Neuron (in vitro differentiated cells): Measurements from ENCODE around the gene HOXA2.

Experiments
- H2AFZ ChIP-seq: one replicate; pipeline ENCODE4 v1.6.1; 2013; ENCODE audit warnings: low read depth, mild to moderate bottlenecking, inconsistent platforms, low read length, moderate library complexity
- H3K27me3 ChIP-seq: one replicate; pipeline ENCODE4 v1.6.1; 2013; ENCODE audit warnings: low read length; ENCODE audit not compliant: insufficient read depth
- H3K36me3 ChIP-seq: one replicate; pipeline ENCODE4 v1.6.1; 2013; ENCODE audit warnings: low read length; ENCODE audit not compliant: insufficient read depth
- H3K4me1 ChIP-seq: one replicate; pipeline ENCODE4 v1.6.1; 2013; ENCODE audit warnings: low read length; ENCODE audit not compliant: insufficient read depth
- H3K4me3 ChIP-seq: 2 replicates; pipeline ENCODE4 v1.5.1; 2013; ENCODE audit warnings: mild to moderate bottlenecking, low read length, moderate library complexity
- H3K9me3 ChIP-seq: one replicate; pipeline ENCODE4 v1.6.1; 2013; ENCODE audit warnings: low read length

The HOXA2 gene

GRCh38 chr7:27088002-27088922 is 14.2 kb downstream of the HOXA2 start:
- Histone ChIP-seq H3K9me3 (no peaks in the 10 kb centered on the region), H3K4me1 (no peaks in the 10 kb centered on the region), H3K27me3 (peaks cover 29% of the 10 kb centered on the region), H2AFZ (no peak overlapping the region), H3K4me3 (no peak overlapping the region), H3K36me3 (no peaks in the 10 kb centered on the region)

- Histone ChIP-seq H3K36me3 (no peaks in the 10 kb centered on the region), H3K27me3 (no peaks in the 10 kb centered on the region), H2AFZ (no peak overlapping the region), H3K4me3 (no peak overlapping the region), H3K9me3 (no peaks in the 10 kb centered on the region), H3K4me1 (no peaks in the 10 kb centered on the region)
Measured at GRCh38 chr7:27083646-27084045, 18.8 kb downstream of the HOXA2 start.

GRCh38 chr7:27082171-27082570 is 20.3 kb downstream of the HOXA2 start:
- Histone ChIP-seq H3K36me3 (no peaks in the 10 kb centered on the region), H3K4me3 (no peak overlapping the region), H3K9me3 (no peaks in the 10 kb centered on the region), H2AFZ (no peak overlapping the region), H3K27me3 (no peaks in the 10 kb centered on the region), H3K4me1 (no peaks in the 10 kb centered on the region)

- H3K36me3 ChIP-seq, result no peaks in the 10 kb centered on the region
- no peak overlapping the region for H2AFZ ChIP-seq
- no peak overlapping the region for H3K4me3 ChIP-seq
- H3K27me3 ChIP-seq, result no peaks in the 10 kb centered on the region
- H3K9me3 ChIP-seq, result no peaks in the 10 kb centered on the region
- no peaks in the 10 kb centered on the region for H3K4me1 ChIP-seq
Measured at GRCh38 chr7:27080844-27081436, 21.5 kb downstream of the HOXA2 start.

GRCh38 chr7:27079234-27079975 is 23.1 kb downstream of the HOXA2 start:
- H3K36me3 ChIP-seq, result no peaks in the 10 kb centered on the region
- no peak overlapping the region for H3K4me3 ChIP-seq
- H3K9me3 ChIP-seq, result no peaks in the 10 kb centered on the region
- no peaks in the 10 kb centered on the region for H3K27me3 ChIP-seq
- no peaks in the 10 kb centered on the region for H3K4me1 ChIP-seq
- no peak overlapping the region for H2AFZ ChIP-seq

- Histone ChIP-seq H2AFZ (no peak overlapping the region), H3K36me3 (no peaks in the 10 kb centered on the region), H3K27me3 (no peaks in the 10 kb centered on the region), H3K4me3 (no peak overlapping the region), H3K4me1 (no peaks in the 10 kb centered on the region), H3K9me3 (no peaks in the 10 kb centered on the region)
Measured at GRCh38 chr7:27078616-27079233, 23.8 kb downstream of the HOXA2 start.

- H3K4me3 ChIP-seq, result no peak overlapping the region
- H3K27me3 ChIP-seq, result no peaks in the 10 kb centered on the region
- no peaks in the 10 kb centered on the region for H3K36me3 ChIP-seq
- no peaks in the 10 kb centered on the region for H3K4me1 ChIP-seq
- no peak overlapping the region for H2AFZ ChIP-seq
- no peaks in the 10 kb centered on the region for H3K9me3 ChIP-seq
Measured at GRCh38 chr7:27073076-27073475, 29.4 kb downstream of the HOXA2 start.

GRCh38 chr7:27071622-27072390 is 30.7 kb downstream of the HOXA2 start:
- Histone ChIP-seq H3K9me3 (no peaks in the 10 kb centered on the region), H3K4me1 (no peaks in the 10 kb centered on the region), H3K4me3 (no peak overlapping the region), H2AFZ (no peak overlapping the region), H3K27me3 (no peaks in the 10 kb centered on the region), H3K36me3 (no peaks in the 10 kb centered on the region)

GRCh38 chr7:27068259-27068658 is 34.2 kb downstream of the HOXA2 start:
- H2AFZ ChIP-seq, result no peak overlapping the region
- no peak overlapping the region for H3K4me3 ChIP-seq
- H3K9me3 ChIP-seq, result no peaks in the 10 kb centered on the region
- no peaks in the 10 kb centered on the region for H3K27me3 ChIP-seq
- no peaks in the 10 kb centered on the region for H3K4me1 ChIP-seq
- H3K36me3 ChIP-seq, result no peaks in the 10 kb centered on the region

GRCh38 chr7:27066148-27066547 is 36.3 kb downstream of the HOXA2 start:
- no peaks in the 10 kb centered on the region for H3K4me1 ChIP-seq

GRCh38 chr7:27065709-27066108 is 36.8 kb downstream of the HOXA2 start:
- Histone ChIP-seq H3K27me3 (no peaks in the 10 kb centered on the region), H3K4me3 (no peak overlapping the region), H3K36me3 (no peaks in the 10 kb centered on the region), H3K9me3 (no peaks in the 10 kb centered on the region), H3K4me1 (no peaks in the 10 kb centered on the region), H2AFZ (no peak overlapping the region)

More at GRCh38 chr7:27066148-27066547, 36.3 kb downstream of the HOXA2 start:
- Histone ChIP-seq H3K4me3 (no peak overlapping the region), H2AFZ (no peak overlapping the region), H3K27me3 (no peaks in the 10 kb centered on the region), H3K9me3 (no peaks in the 10 kb centered on the region), H3K36me3 (no peaks in the 10 kb centered on the region)

GRCh38 chr7:27064661-27065060 is 37.8 kb downstream of the HOXA2 start:
- Histone ChIP-seq H3K9me3 (no peaks in the 10 kb centered on the region), H3K4me3 (no peak overlapping the region), H2AFZ (no peak overlapping the region), H3K36me3 (no peaks in the 10 kb centered on the region), H3K27me3 (no peaks in the 10 kb centered on the region), H3K4me1 (no peaks in the 10 kb centered on the region)
